Loucy (cell line): ENCODE results near the gene SMIM34.
"Not testable (repeated sequence)": the region's sequence is repeated elsewhere in the genome, so short reads cannot be mapped to it uniquely, and the experiment has no call there.

Source experiments
- CTCF ChIP-seq: fragments of 200-600 bp; sonication (generic); conservative IDR thresholded peaks from 2 replicates; pipeline ENCODE4 v1.5.1; 2014; ENCODE audit warnings: mild to moderate bottlenecking, antibody characterized with exemption, low read length
- EZH2phosphoT487 ChIP-seq: fragments of 200-600 bp; IDR thresholded peaks from 2 replicates; pipeline ENCODE4 v1.6.1; 2018; ENCODE audit warnings: antibody characterized with exemption, mild to moderate bottlenecking, moderate library complexity, borderline replicate concordance

GRCh38 chr21:34423805-34424204, at the start of gene SMIM34:
- not testable (repeated sequence) for TF ChIP-seq CTCF, EZH2phosphoT487
